GM18507 (cell line): Measurements from ENCODE around the gene SMTNL1.

Source experiments
- DNase-seq: peaks from one replicate; pipeline ENCODE4 v3.0.0; 2011; ENCODE audit warnings: low read depth; ENCODE audit not compliant: insufficient read length; ENCODE audit errors: extremely low spot score
- FAIRE-seq: peaks from 2 replicates; lab custom pipeline; 2011; peaks lifted over from hg19 to GRCh38; lab: Jason Lieb, UNC

The SMTNL1 gene

DNA sequence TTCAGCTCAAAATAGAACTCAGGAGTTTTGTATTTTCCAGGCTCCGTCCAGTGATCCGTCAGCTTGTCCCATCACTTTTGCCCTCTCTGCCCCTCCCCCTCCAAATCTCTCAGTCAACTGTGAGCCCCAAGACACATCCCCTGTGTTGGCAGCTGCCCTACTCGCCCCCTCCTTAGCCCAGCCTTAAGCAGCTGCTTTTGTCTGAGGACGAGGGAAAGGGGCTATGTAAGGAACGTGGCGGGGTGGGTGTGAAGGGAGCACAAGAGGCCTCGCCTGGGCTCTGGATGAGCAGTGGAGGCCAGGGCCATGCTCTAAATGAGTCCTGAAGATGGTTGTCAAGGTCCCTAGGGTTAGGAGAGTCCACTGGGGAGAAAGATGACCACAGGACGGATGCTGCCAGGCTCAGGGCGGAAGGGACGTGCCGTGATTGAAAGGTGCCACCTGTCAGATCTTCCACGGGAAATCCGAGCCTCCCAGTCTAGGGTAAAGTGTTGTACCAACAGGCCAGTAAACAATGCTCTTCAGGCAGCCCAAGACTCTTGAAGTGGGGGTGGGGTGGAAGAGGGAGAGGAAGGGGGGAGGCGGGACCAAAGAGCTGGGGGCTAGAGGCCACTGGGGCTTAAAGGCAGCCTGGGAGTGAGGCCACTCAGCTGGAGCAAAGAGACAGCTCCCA, at the start of gene SMTNL1:
SMTNL1 (plus strand) TSS at position 649 of the 673 bp plus-strand sequence. CDS start 5,048 bp downstream, outside the sequence.
- no peak for DNase-seq

DNA sequence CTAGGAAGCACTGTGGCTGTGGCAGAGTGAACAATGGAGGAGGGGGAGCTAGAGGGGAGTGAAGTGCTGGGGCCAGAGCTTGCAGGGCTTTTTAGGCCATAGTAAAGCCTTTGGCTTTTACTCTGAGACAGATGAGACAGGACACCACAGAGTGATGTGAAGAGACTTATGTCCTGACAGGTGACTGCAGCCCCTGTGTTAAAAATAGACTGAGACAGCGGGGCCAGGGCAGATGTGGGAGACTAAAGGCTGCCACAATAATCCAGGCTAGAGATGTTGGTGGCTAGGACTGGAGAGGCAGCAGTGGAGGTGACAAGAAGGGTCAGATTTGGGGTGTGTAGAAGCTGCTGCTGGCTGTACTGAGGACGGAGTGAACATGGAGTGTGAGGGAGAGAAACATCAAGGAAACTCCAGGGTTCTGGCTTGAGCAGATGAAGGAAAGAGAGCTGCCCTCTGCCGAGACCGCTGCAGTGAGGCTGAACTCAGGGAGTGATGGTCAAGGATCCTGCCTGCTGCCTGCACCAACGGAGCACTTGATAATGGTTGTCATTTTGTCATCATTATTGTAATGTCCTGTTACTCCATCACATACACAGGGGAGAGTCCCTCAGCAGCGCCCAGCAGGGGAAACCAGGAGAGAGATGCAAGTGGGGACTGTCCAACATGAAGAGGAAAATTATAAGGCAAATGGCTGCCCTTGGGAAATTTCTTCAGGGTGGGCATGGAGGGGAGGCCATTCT, 49.3 kb upstream of the SMTNL1 start:
- DNase-seq (no peak), FAIRE-seq (no peak)

More for the DNA sequence above, at the start of gene SMTNL1:
- no peak for FAIRE-seq

DNA sequence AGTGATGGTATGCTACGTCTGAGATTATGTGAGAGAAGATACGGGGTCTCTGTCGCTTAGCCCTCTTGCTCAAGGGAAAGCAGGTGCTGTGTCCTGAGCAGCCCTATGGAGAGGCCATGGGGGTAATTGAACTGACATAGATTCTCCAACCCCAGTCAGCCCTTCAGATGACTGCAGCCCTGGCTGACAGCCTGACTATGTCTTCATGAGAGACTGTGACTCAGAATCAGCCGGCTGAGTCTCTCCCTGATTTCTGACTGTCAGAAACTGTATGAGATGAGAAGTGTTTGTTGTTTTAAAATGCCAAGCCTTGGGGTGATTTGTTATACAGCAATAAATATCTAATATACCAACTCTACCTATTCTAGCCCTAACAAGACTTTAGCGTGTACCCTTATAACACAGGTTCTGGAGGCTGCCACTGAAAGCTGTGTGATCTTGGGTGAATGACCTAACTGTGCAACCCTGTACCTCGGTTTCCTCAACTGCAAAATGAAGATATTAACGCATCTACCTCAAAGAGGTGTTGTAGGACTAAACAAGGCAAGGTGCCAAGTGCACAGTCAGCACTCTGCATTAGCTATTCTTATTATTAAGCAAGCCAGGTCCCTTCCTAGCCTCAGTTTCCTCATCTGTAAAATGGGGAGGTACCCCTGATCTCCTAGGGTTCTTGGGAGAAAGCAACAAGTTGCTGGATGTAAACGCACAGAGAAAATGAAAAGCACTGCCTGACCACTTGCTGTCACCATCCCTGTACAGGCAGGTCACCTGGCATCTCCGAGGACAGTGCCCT, 46.7 kb upstream of the SMTNL1 start:
- DNase-seq (no peak), FAIRE-seq (no peak)

- DNase-seq (no peak), FAIRE-seq (no peak)
Observed at GRCh38 chr11:57491371-57492061, 45.9 kb upstream of the SMTNL1 start.

GRCh38 chr11:57493507-57494503, 43.6 kb upstream of the SMTNL1 start:
- no peak for DNase-seq
- FAIRE-seq = peak; percentile 71

DNA sequence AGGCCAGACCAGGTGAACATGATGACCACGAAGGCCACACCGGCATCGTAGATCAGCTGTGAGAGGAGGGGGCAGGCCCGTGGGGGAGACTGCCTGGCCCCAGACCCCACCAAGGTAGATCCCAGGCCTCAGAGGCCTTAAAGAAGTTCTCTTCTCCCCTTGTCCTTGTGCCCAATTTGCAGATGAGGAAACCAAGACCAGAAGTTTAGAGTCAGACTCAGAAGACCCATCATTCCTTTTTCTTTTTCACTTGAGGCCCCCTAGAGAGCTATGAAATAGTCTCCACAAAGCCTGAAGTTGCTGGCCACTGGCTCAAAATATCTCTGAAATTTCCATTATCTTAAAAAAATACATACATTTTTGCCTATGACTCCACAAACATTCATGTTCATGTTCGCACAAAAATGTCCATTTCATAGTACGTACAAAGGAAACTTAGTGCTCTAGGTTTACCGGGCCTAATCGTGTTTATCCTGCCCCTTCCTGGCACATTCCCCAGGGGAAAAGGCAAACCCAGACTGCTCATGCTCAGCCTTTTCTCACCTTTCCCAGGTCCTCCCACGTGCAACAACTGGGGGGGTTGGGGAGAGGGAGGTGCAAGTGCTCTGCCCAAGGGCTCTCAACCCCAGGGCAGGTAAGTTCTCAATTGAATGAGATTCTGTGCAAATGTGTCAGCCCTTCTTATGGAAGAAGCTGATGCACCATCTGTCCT, 41.1 kb upstream of the SMTNL1 start:
- FAIRE-seq = no peak
- DNase-seq = no peak

DNA sequence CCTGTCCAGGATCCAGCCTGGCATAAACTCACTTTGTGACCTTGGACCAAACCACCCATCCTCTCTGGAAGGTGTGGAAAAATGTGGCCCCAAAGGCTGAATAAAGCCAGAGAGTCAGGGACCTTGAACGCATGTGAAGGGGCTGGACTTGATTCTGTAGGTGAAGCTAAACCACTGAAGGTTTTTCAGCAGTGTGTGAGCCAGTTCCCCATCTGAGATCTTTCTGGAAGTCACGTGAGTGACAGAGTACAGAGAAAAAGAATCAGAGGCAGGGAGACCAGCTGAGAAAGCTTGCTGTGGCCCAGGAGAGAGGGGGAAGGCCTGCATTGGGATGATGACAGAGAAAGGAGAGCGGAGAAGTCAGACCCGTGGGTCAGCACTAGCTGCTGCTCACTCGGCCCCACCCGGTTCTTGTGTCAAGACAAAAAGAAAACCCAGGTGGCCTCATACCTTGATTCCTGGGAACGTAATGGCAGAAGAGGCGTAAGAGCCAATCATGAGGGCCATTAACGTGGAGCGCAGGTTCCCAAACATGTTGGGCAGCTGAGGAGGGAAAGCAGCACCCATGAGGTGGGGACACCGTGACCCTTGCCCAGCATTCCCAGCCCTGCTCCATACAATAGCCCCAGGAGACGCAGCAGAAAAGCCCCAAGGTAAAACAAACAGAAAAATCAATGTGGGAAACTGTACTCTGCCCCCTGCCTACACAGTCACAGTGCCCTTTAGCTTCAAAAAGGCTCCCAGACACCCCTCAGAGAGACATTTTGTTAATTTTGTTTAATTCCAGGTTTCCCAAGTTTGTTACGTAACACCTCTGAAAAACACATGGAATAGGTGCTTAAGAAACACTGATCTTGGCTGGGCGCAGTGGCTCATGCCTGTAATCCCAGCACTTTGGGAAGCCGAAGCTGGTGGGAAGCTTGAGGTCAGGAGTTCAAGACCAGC, 39.8 kb upstream of the SMTNL1 start:
- no peak for FAIRE-seq
- DNase-seq = no peak

- no peak for FAIRE-seq
- no peak for DNase-seq
Observed at GRCh38 chr11:57498540-57498939, 38.9 kb upstream of the SMTNL1 start.

GRCh38 chr11:57499413-57499982, 37.9 kb upstream of the SMTNL1 start:
- FAIRE-seq (no peak), DNase-seq (no peak)

GRCh38 chr11:57499983-57500461, 37.4 kb upstream of the SMTNL1 start:
- DNase-seq = no peak
- FAIRE-seq = no peak

GRCh38 chr11:57500515-57500914, 36.9 kb upstream of the SMTNL1 start:
- DNase-seq (no peak), FAIRE-seq (no peak)

- DNase-seq (no peak), FAIRE-seq (no peak)
Observed at GRCh38 chr11:57500926-57501325, 36.5 kb upstream of the SMTNL1 start.

DNA sequence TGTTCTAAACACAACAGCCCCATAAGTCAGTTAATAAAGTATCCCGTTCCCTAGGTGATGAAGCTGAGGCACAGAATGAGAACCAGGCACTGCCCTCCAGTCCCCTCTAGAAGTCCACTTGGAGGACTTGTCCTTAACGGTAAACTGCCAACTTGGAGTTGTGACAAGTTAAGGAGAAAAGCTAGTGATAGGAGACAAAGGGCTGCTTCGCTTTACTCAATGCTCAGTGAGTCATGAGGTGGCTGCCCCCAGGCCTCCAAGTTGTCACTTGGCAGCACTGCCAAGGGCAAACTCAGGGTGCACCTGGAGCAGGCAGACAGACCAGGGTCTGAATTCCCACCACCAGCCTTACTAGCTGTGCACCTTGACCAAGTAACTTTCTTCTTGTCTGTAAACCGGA, 35.4 kb upstream of the SMTNL1 start:
- DNase-seq = no peak
- no peak for FAIRE-seq

DNA sequence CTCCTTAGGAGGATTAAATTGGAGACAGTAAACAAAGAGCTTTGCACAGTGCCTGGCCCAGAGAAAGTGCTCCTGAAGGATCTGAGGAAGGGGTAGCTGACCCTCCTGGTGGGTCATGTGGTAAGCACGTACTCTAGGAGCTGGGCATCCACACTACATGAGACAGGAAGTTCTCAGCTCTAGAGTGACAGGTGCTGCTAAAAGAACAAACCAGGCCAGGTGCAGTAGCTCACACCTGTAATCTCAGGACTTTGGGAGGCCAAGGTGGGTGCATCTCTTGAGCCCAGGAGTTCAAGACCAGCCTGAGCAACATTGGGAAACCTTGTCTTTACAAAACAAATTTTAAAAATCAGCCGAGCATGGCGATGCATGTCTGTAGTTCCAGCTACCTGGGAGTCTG, 35.0 kb upstream of the SMTNL1 start:
- FAIRE-seq = no peak
- DNase-seq = no peak

DNA sequence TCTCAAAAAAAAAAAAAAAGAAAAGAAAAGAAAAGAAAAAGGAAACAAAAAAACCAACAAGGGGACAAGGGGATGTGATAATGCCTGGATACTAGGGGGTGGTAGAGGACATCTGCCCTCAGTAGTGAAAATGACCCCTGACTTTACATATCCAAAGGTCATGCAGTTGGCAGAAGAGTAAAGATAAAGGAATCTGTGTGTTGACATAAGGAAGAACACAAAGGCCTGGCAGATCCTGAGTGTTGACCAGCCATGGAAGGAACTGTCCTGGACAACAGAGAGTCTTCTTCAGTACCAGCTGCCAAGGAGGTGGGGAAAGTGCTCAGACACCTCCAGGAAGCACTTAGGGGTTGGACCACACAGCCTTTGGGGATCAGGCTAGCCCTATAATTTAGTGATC, 34.5 kb upstream of the SMTNL1 start:
- FAIRE-seq (no peak), DNase-seq (no peak)

DNA sequence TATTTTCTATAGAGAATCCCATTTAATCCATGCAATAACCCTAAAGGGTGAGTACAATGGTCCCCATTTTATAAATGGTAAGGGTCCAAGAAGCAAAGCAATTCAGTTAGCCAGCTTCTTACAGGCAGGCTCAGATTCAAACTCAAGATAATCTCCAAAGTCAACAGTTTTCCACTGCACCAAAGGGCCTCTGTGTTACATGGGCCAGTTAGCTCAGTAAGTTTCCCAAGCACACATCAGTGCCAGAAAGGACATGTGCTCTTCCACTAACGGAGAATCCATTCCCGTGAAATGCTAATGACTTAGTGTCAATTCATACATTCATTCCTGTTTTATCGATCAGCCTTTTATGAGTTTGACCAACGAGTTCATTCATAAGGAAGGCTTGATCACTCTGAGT, 32.9 kb upstream of the SMTNL1 start:
- no peak for FAIRE-seq
- DNase-seq = no peak

- DNase-seq = no peak
- FAIRE-seq = no peak
Observed at GRCh38 chr11:57506522-57506921, 30.9 kb upstream of the SMTNL1 start.
